Ovary (tissue), 9 donors: ENCODE results near the gene SLC7A1. TPM values are rescaled to one million over a fixed set of nuclear protein-coding genes. Genes with fewer than 3 reads are reported as not detected.

ENCODE experiments used
- DNase-seq, 5 donors: peaks; one replicate each; pipeline ENCODE4 v3.0.0-alpha.2; 2019 to 2020
- H3K27ac ChIP-seq, 2 donors: fragments of 200-600 bp; one replicate each; pipeline versions ENCODE4 v1.5.1 to v1.8.0; 2019 to 2022
- H3K27me3 ChIP-seq: fragments of 200-600 bp; one replicate; pipeline ENCODE4 v1.8.0; 2022
- H3K36me3 ChIP-seq: fragments of 200-600 bp; sonication (generic); one replicate; pipeline ENCODE4 v1.5.1; 2019
- H3K4me1 ChIP-seq: one replicate; pipeline ENCODE4 v1.8.1; 2013; ENCODE audit warnings: mild to moderate bottlenecking, moderate library complexity; ENCODE audit not compliant: insufficient read depth
- H3K4me3 ChIP-seq: fragments of 200-600 bp; sonication (generic); one replicate; pipeline ENCODE4 v1.5.1; 2017
- H3K9me3 ChIP-seq, 2 donors: fragments of 200-600 bp in 1 of 2; sonication (generic) in 1 of 2; one replicate each; pipeline versions ENCODE4 v1.5.1 to v1.8.1; 2013 to 2019; ENCODE audit warnings: mild to moderate bottlenecking in 1 of 2, moderate library complexity in 1 of 2
- EP300 ChIP-seq: sonication (generic); formaldehyde crosslinking; IDR thresholded peaks from one replicate; pipeline ENCODE4 v1.6.1; 2017; ENCODE audit warnings: antibody characterized with exemption
- POLR2A ChIP-seq: fragments of 450-650 bp; IDR thresholded peaks from one replicate; pipeline ENCODE4 v1.6.1; 2017; ENCODE audit warnings: antibody characterized with exemption, mild to moderate bottlenecking, moderate library complexity
- WGBS, 3 donors: extraction: QIAGEN DNeasy Blood & Tissue Kit in 1 of 3; methylation state at CpG; one replicate each; pipeline versions ENCODE4 v1.1.5 to v1.1.7; 2013 to 2017; 5-methylcytosine and 5-hydroxymethylcytosine counted together
- intact Hi-C, 4 donors: fragments of 100-400 bp; cut with DNase I; formaldehyde crosslinking; loops; one replicate each; pipeline versions ENCODE4 v1.11.0 to v1.15.1; 2022 to 2023
- polyA plus RNA-seq, 2 donors: library from polyadenylated mRNA; stranded (reverse); fragments of 200-250 nt in 1 of 2; fragments of 350-450 nt in 1 of 2; fragmentation: Illumina TruSeq in 1 of 2; extraction: RNeasy Lipid Tissue Mini Kit (QIAGEN cat#74804) in 1 of 2; gene quantifications; one replicate each; pipeline ENCODE4 v1.2.3, GENCODE V29; 2013 to 2014
- total RNA-seq, 7 donors: library from RNA; depleted of rRNA in 2 of 7; stranded (reverse); fragments of >200 nt in 2 of 7; fragmentation: NEBNext Ultra II Directional in 3 of 7; extraction: Animal tissue kit (Norgen Biotek cat#: 25700) in 3 of 7; gene quantifications; one replicate each; pipeline versions ENCODE4 v1.1.0 to v1.2.4, GENCODE V29; 2016 to 2023
- TF ChIP-seq, protein P1 (sequence below), 3 donors: fragments of 450-650 bp in 2 of 3; fragments of 200-600 bp in 1 of 3; IDR thresholded peaks; one replicate each; pipeline versions ENCODE4 v1.5.1 to v1.8.0; 2016 to 2022; ENCODE audit warnings: antibody characterized with exemption in 3 of 3, mild to moderate bottlenecking in 1 of 3
- donor health status: DM: no; HTN: no; CAD: no; lungs with moderate emphysema.
- donor health status: DM: no; HTN: no; CAD: no.
- donor health status: Bipolar disorder and iron deficiency.
- donor health status: DM: yes; HTN: yes; CAD: no.
- donor health status: DM: no; HTN: no; CAD: no.
- donor health status: DM: yes; HTN: yes; CAD: no.

The SLC7A1 gene
- total and polyA plus RNA-seq, 9 donors, result 3.3 to 98.7 (median 14.0) TPM

DNA sequence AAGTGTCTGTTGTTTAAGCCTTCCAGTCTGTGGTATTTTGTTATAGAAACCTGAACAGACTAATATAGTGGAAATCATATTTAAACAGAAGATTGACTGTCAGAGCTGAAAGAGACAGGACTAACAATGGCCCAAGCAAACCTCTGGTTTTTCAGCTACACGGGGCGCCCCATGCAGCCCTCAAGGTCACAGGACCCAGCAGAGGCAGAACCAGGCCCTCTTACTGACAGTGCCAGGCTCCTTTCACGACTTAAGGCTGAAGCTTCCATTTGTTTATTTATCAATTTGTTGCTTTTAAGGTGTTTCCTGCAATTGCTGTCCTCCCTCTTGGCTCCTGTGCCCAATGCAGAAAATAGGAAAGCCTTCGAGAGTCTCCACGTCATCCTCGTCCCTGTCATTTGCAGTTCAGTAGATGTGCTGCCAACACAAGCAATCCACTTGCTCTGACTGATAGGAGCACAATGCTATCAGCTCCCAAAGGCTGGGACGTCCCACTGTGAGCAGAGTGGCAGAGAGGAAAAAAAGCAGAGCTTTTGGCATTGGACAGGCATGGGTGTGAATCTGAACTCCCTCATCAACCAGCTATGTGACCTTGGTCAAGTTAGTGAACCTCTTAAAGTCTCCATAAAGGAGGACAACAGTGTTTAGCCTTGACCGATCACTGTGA, 10.5 kb upstream of the SLC7A1 start:
- Histone ChIP-seq H3K9me3 (no peaks in the 10 kb centered on the region), H3K27me3 (no peaks in the 10 kb centered on the region), H3K4me1 (no peaks in the 10 kb centered on the region), H3K4me3 (no peak overlapping the region), H3K36me3 (no peaks in the 10 kb centered on the region), H3K27ac (no peak overlapping the region)
- no peak for TF ChIP-seq EP300
- TF ChIP-seq POLR2A, result no peak
- TF ChIP-seq, protein P1, sequence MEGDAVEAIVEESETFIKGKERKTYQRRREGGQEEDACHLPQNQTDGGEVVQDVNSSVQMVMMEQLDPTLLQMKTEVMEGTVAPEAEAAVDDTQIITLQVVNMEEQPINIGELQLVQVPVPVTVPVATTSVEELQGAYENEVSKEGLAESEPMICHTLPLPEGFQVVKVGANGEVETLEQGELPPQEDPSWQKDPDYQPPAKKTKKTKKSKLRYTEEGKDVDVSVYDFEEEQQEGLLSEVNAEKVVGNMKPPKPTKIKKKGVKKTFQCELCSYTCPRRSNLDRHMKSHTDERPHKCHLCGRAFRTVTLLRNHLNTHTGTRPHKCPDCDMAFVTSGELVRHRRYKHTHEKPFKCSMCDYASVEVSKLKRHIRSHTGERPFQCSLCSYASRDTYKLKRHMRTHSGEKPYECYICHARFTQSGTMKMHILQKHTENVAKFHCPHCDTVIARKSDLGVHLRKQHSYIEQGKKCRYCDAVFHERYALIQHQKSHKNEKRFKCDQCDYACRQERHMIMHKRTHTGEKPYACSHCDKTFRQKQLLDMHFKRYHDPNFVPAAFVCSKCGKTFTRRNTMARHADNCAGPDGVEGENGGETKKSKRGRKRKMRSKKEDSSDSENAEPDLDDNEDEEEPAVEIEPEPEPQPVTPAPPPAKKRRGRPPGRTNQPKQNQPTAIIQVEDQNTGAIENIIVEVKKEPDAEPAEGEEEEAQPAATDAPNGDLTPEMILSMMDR (IDR thresholded peaks at IDR 0.05), result no peak
- DNase-seq, result no peak
- 60 to 72% (median 63%) methylated on average over 8 of the region's 8 CpGs for WGBS, 3 donors
- intact Hi-C loops, result no loop called here

DNA sequence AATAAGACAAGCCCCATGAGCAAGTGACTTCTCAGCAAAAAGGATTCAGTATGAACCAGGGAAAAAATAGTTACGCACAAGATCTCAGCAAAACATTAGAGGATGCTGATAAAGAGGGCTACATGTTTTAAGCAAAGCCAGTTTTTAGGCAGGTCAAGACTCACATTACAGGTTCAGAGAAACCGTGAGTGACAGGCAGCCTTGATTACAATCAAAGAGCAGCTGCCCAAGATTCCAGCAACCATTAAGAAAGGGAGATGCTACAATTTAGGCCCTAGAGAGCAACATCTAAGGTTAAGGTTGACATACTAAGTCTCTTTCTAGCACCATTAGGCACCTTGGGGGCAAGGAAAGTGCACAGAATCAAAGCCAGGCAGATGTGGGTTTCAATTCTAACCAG, 2.8 kb upstream of the SLC7A1 start:
- Histone ChIP-seq H3K9me3 (no peaks in the 10 kb centered on the region), H3K27me3 (no peaks in the 10 kb centered on the region), H3K27ac (no peak overlapping the region), H3K36me3 (no peaks in the 10 kb centered on the region), H3K4me3 (no peak overlapping the region), H3K4me1 (peaks cover 2% of the 10 kb centered on the region)
- TF ChIP-seq, protein P1 (IDR thresholded peaks at IDR 0.05), result no peak
- no peak for TF ChIP-seq POLR2A
- no peak for TF ChIP-seq EP300
- DNase-seq, result no peak
- 83 to 89% (median 89%) methylated on average over 2 of the region's 2 CpGs for WGBS, 3 donors
- intact Hi-C loops, result no loop called here

DNA sequence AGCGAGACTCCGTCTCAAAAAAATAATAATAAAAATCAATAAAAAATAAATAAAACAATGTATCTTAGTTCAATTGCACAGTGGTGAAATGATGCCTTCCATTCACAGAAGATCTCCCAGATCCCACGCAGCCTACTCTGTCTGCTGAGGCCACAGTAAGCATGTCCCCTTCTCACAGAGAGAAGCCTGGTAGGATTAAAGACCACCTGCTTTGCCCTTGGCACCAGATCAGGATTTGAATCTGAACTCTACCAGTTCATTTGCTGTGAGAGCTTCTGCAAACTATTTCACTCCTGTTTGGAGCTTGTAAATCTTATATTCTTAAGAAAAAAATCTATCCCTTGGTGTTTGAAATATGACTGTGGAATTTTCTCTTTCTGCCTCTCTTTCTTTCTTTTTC, 2.2 kb upstream of the SLC7A1 start:
- no peak for DNase-seq
- Histone ChIP-seq H3K27ac (no peak overlapping the region), H3K36me3 (no peaks in the 10 kb centered on the region), H3K4me1 (peaks cover 2% of the 10 kb centered on the region), H3K9me3 (no peaks in the 10 kb centered on the region), H3K27me3 (no peaks in the 10 kb centered on the region), H3K4me3 (no peak overlapping the region)
- intact Hi-C loops, result no loop called here
- TF ChIP-seq POLR2A, result no peak
- TF ChIP-seq EP300, result no peak
- TF ChIP-seq, protein P1 (IDR thresholded peaks at IDR 0.05), result no peak
- 88 to 91% (median 90%) methylated on average over 3 of the region's 3 CpGs for WGBS, 3 donors

DNA sequence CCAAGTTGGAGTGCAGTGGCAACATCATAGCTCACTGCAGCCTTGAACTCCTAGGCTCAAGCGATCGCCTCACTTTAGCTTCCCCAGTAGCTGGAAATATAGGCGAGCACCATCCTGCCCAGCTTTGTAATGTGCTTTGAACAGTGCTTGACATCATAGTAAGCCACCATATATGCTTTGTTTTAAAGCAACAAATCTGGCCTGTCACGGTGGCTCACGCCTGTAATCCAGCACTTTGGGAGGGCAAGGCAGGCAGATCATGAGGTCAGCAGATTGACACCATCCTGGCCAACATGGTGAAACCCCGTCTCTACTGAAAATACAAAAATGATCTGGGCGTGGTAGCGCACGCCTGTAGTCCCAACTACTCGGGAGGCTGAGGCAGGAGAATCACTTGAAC, 1.8 kb upstream of the SLC7A1 start:
- no peak for DNase-seq
- 84 to 88% (median 85%) methylated on average over 10 of the region's 10 CpGs for WGBS, 3 donors
- Histone ChIP-seq H3K4me3 (no peak overlapping the region), H3K27me3 (no peaks in the 10 kb centered on the region), H3K4me1 (peaks cover 2% of the 10 kb centered on the region), H3K9me3 (no peaks in the 10 kb centered on the region), H3K36me3 (no peaks in the 10 kb centered on the region), H3K27ac (no peak overlapping the region)
- intact Hi-C loops, result no loop called here
- TF ChIP-seq POLR2A (no peak), EP300 (no peak)
- TF ChIP-seq, protein P1 (IDR thresholded peaks at IDR 0.05), result no peak
